Heart right ventricle (tissue), 16 donors: ENCODE data around the gene AK4. TPM values are rescaled to one million over a fixed set of nuclear protein-coding genes. Genes with fewer than 3 reads are reported as not detected.
A peak's percentile ranks its signal among the peaks of the same experiment; 100 is the strongest.

ENCODE experiments used
- ATAC-seq, 8 donors: fragments of 200-7000 bp; cut with Tn5 transposase; one replicate each; pipeline ENCODE4 v1.9.1; 2020; ENCODE audit warnings: mild to moderate bottlenecking in 8 of 8, moderate library complexity in 8 of 8, moderate number of reproducible peaks in 1 of 8
- DNase-seq, 2 donors: peaks; one replicate each; pipeline ENCODE4 v3.0.0-alpha.2; 2020
- H3K27ac ChIP-seq, 10 donors: fragments of 200-600 bp; sonication (generic) in 2 of 10; one replicate each; pipeline versions ENCODE4 v1.5.0 to v1.8.0; 2020 to 2022; ENCODE audit warnings: mild to moderate bottlenecking in 3 of 10
- H3K27me3 ChIP-seq, 7 donors: fragments of 200-600 bp; one replicate each; pipeline ENCODE4 v1.8.0; 2021 to 2022; ENCODE audit warnings: mild to moderate bottlenecking in 2 of 7
- H3K36me3 ChIP-seq, 9 donors: fragments of 200-600 bp; sonication (generic) in 1 of 9; one replicate each; pipeline versions ENCODE4 v1.5.0 to v1.8.0; 2020 to 2022; ENCODE audit warnings: mild to moderate bottlenecking in 2 of 9
- H3K4me1 ChIP-seq, 9 donors: fragments of 200-600 bp; sonication (generic) in 1 of 9; one replicate each; pipeline versions ENCODE4 v1.5.0 to v1.8.0; 2020 to 2022; ENCODE audit warnings: mild to moderate bottlenecking in 4 of 9
- H3K4me3 ChIP-seq, 10 donors: fragments of 200-600 bp; sonication (generic) in 2 of 10; one replicate each; pipeline versions ENCODE4 v1.5.0 to v1.8.0; 2020 to 2022; ENCODE audit warnings: mild to moderate bottlenecking in 7 of 10, moderate library complexity in 2 of 10
- H3K9me3 ChIP-seq, 11 donors: fragments of 200-600 bp in 10 of 11; sonication (generic) in 2 of 11; one replicate each; pipeline versions ENCODE4 v1.5.0 to v1.8.0; 2013 to 2022; ENCODE audit warnings: mild to moderate bottlenecking in 2 of 11, control low read depth in 1 of 11, moderate library complexity in 1 of 11
- WGBS, 2 donors: extraction: QIAGEN DNeasy Blood & Tissue Kit; methylation state at CpG; one replicate each; pipeline ENCODE4 v1.1.7; 2013; ENCODE audit warnings: inconsistent platforms in 1 of 2; 5-methylcytosine and 5-hydroxymethylcytosine counted together
- intact Hi-C, 10 donors: fragments of 100-400 bp; cut with DNase I; formaldehyde crosslinking; loops; one replicate each; pipeline versions ENCODE4 v1.11.1 to v1.14.2; 2022
- polyA plus RNA-seq, 2 donors: library from polyadenylated mRNA; stranded (reverse); fragments of 200-250 nt; gene quantifications; one replicate each; pipeline ENCODE4 v1.2.3, GENCODE V29; 2013
- total RNA-seq, 10 donors: library from RNA; stranded (reverse); fragmentation: NEBNext Ultra II Directional in 3 of 10; extraction: Animal tissue kit (Norgen Biotek cat#: 25700) in 3 of 10; gene quantifications; one replicate each; pipeline versions ENCODE4 v1.2.1 to v1.2.4, GENCODE V29; 2021 to 2023
- TF ChIP-seq, protein P1 (sequence below), 9 donors: fragments of 200-600 bp; sonication (generic) in 2 of 9; IDR thresholded peaks; one replicate each; pipeline versions ENCODE4 v1.5.0 to v1.8.0; 2021 to 2022; ENCODE audit warnings: antibody characterized with exemption in 9 of 9, mild to moderate bottlenecking in 5 of 9, moderate library complexity in 1 of 9
- donor health status: Arrhythmogenic right ventricular cardiomyopathy.
- donor health status: ischemic (EF 13 %, LVEDD 7.1; RV severe dilation, severe dysfunction).
- donor health status: healthy with polysubstance abuse.
- donor health status: DM: no; HTN: yes; CAD: no.
- donor health status: DM: no; HTN: no; CAD: no.
- donor health status: ischemic (EF 25% LVEDD 6.9; RV normal size, moderate dysfunction).
- donor health status: ischemic (EF 25% LVEDD 5.7; RV mildly dilated, moderate dysfunction).
- donor health status: healthy.
- donor health status: DM: yes; HTN: yes; CAD: no.
- donor health status: Ischemic cardiomyopathy.
- donor health status: ischemic (EF 35%, LVEDD 5.7; RV mildly dilated, moderate dysfunction).
- donor health status: nonischemic (EF 11% LVEDD 7.7; RV severe dilation, severe dysfunction).
- donor health status: DM: yes; HTN: yes; CAD: no.
- donor health status: PGD.
- donor health status: ischemic (EF 29% LVEDD 5.4; RV normal size, mild dysfunction).
- donor health status: nonischemic (EF 23%, LVEDD 6.1; RV moderate dilation, normal function).

The AK4 gene
- total and polyA plus RNA-seq, 12 donors = 9.9 to 179 (median 142) TPM

DNA sequence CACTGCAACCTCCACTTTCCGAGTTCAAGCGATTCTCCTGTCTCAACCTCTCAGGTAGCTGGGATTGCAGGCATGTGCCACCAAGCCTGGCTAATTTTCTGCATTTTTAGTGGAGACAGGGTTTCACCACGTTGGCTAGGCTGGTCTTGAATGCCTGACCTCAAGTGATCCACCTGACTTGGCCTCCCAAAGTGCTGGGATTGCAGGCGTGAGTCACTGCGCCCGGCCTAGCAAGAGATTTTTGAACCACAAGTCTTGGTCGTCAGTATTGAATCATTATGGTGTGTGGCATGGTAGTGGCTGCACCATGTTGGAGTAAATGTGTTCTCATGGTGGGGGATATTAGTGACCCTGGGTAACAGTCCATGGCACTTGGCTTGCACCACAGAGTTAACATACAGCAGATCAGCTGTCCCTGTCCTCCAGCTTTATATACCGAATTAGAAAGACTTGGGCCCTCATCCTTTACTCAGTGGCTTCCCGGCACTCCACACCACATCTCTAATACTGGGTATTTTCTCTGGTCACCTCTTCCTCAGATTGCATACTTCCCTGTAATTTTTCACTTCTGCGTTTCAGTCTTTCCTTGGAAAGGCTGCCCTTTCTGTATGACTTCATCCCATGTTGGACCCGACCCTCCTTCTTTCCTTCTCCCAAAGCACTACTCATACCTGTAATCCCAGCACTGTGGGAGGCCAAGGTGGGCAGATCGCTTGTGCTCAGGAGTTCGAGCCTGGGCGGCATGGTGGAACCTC lies 25.1 kb downstream of the AK4 start:
- 83 to 89% methylated on average over 14 of the region's 14 CpGs for WGBS, 2 donors
- Histone ChIP-seq H3K27ac (peak overlapping the region in 5 of 10 donors; percentile 81 to 88 (median 87)), H3K4me1 (peaks cover 2 to 84% (median 61%) of the 10 kb centered on the region in 9 donors), H3K9me3 (no peaks in the 10 kb centered on the region), H3K36me3 (no peaks in the 10 kb centered on the region), H3K4me3 (no peak overlapping the region), H3K27me3 (no peaks in the 10 kb centered on the region)
- intact Hi-C loops = loop anchor here in 1 of 10 donors (5.0 kb wide), 1 partner anchor 281 kb away; no protein-coding TSS in a partner anchor
- DNase-seq (no peak), ATAC-seq (no peak)
- TF ChIP-seq, protein P1, sequence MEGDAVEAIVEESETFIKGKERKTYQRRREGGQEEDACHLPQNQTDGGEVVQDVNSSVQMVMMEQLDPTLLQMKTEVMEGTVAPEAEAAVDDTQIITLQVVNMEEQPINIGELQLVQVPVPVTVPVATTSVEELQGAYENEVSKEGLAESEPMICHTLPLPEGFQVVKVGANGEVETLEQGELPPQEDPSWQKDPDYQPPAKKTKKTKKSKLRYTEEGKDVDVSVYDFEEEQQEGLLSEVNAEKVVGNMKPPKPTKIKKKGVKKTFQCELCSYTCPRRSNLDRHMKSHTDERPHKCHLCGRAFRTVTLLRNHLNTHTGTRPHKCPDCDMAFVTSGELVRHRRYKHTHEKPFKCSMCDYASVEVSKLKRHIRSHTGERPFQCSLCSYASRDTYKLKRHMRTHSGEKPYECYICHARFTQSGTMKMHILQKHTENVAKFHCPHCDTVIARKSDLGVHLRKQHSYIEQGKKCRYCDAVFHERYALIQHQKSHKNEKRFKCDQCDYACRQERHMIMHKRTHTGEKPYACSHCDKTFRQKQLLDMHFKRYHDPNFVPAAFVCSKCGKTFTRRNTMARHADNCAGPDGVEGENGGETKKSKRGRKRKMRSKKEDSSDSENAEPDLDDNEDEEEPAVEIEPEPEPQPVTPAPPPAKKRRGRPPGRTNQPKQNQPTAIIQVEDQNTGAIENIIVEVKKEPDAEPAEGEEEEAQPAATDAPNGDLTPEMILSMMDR (IDR thresholded peaks at IDR 0.05) = no peak

DNA sequence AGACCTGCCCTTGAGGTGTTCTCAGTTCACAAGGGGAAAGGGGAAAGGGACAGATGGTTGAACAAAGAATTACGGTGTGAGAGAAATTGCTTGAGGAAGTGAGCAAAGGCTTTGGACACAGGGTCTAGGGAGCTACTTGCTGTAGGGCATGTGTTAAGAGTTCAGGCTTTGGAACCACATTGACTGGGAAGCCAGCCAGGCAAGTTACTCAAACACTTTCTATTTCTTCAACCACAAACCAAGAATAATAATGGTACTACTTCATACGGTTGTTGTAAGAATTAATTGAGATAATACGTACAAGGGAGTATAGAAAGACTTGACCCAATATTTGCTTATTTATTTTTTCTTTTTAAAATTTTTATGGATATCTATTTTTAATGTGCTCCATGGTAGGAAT lies 26.6 kb downstream of the AK4 start:
- Histone ChIP-seq H3K4me3 (no peak overlapping the region), H3K27ac (peak overlapping the region; percentile 55 to 88 (median 85)), H3K9me3 (no peaks in the 10 kb centered on the region), H3K27me3 (no peaks in the 10 kb centered on the region), H3K4me1 (peaks cover 6 to 84% (median 67%) of the 10 kb centered on the region in 9 donors), H3K36me3 (no peaks in the 10 kb centered on the region)
- ATAC-seq (peak; percentile 31 to 62 (median 54)), DNase-seq (peak in 1 of 2 donors; percentile 71)
- TF ChIP-seq, protein P1 (IDR thresholded peaks at IDR 0.05) = no peak
- intact Hi-C loops = loop anchor here in 1 of 10 donors (5.0 kb wide), 1 partner anchor 282 kb away; no protein-coding TSS in a partner anchor
- 36 to 37% methylated on average over 3 of the region's 3 CpGs for WGBS, 2 donors

DNA sequence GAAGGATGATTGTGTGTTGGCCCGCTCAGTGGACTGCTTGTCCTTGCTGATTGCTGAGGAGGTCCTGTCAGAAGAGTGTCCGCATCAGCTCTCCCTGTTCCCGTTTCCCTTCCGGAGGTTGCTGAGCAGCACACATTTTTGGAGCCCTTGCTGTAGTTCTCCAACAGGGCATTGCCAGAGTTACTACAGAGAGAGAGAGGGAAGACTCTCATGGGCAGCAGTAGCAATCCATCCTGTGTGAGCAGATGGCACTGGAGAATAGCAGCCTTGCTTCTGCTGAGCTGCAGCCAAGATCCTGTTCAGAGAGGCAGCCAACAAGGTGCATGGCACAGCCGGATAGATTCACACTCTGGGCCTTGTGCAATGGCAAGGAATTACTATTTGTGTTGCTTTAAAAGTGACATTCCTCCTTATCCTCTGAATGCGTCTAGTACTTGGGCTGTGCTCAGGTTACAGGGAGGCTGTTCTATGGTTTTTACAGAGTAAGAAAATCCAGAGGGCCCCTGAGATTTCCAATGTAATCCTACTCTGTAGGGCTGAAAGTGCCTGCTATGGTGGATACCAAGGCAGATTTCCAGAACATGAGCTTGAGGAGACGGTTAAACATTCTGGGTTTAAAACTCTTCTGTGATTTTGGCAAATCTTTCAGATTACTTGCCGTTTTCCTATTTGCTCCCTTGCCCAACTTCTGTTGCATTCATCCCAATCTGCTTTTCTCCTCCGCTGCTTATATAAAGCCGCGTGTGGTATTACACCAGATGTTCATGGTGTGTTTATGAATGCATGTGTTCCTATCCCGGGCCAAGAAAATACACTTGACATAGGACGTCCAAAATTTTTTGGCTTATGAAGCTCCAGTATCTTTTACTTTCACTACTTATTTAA lies 27.4 kb downstream of the AK4 start:
- ATAC-seq (peak; percentile 60 to 93 (median 86)), DNase-seq (peak; percentile 46 to 64)
- H3K4me3 ChIP-seq = peak overlapping the region in 5 of 10 donors; percentile 1 to 38 (median 4)
- no peaks in the 10 kb centered on the region for H3K27me3 ChIP-seq
- H3K9me3 ChIP-seq = no peaks in the 10 kb centered on the region
- H3K4me1 ChIP-seq = peaks cover 6 to 77% (median 63%) of the 10 kb centered on the region in 9 donors
- 37 to 45% methylated on average over 13 of the region's 13 CpGs for WGBS, 2 donors
- intact Hi-C loops = no loop called here
- TF ChIP-seq, protein P1 (IDR thresholded peaks at IDR 0.05) = no peak
- H3K27ac ChIP-seq = peak overlapping the region; percentile 55 to 88 (median 85)
- H3K36me3 ChIP-seq = no peaks in the 10 kb centered on the region

DNA sequence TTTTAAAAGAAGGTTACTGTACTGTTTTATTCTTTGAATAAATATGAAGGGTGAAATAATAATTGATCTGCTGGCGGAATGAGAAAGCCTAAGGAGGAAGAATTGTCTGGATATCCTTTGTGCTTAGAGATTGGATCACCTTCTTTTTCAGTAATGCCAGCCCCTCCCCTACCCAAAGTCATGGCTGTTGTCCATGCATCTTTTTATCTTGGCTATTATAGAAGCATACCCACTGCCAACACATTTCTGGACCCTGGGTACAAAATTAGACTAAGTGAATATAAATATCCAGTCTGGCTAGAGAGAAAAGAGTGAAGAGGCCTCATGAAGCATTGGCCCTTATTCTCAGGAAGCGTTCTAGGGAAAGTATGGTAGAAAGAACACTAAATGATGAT lies 28.1 kb downstream of the AK4 start:
- H3K4me3 ChIP-seq = peak overlapping the region in 3 of 10 donors; percentile 1 to 38 (median 7)
- peak; percentile 12 to 80 (median 63) for ATAC-seq
- no peaks in the 10 kb centered on the region for H3K9me3 ChIP-seq
- peaks cover 6 to 72% (median 62%) of the 10 kb centered on the region in 9 donors for H3K4me1 ChIP-seq
- TF ChIP-seq, protein P1 (IDR thresholded peaks at IDR 0.05) = no peak
- H3K27me3 ChIP-seq = no peaks in the 10 kb centered on the region
- WGBS, 2 donors = 45 to 67% methylated on average over 2 of the region's 2 CpGs
- peak in 1 of 2 donors; percentile 12 for DNase-seq
- H3K36me3 ChIP-seq = no peaks in the 10 kb centered on the region
- H3K27ac ChIP-seq = peak overlapping the region; percentile 55 to 88 (median 85)
- intact Hi-C loops = no loop called here
